ENCODE measurements around the gene PTPRZ1. TPM values are rescaled to one million over a fixed set of nuclear protein-coding genes. Genes with fewer than 3 reads are reported as not detected.

PTPRZ1 gene
- total RNA-seq, 6 experiments from 2014 or later: 0.07 to 0.13 TPM; not detected in 4

DNA sequence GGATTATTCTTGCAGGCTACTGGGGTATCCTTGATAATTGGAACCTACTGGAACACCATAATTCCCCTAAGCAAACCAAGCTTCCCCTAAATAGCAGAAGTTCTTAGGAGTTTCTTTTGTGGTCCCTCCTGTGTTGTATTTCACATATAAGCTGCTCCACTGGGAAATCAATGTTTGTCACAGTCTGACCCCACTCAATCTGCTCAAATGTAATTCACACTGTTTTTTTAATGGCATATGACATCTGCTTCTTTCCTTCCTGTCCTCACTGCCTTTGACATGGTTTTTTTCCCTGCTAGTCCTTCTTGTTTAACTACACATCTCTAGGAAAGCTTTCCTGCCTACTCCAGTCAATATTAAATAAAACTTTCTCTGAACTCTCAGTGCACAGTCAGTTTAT, 1.8 kb upstream of the PTPRZ1 start:
- Mint-ChIP-seq H3K9me3 (no peaks in the 10 kb centered on the region), H3K27me3 (ENCODE audit: insufficient read depth) (peaks cover 14% of the 10 kb centered on the region), H3K4me1 (ENCODE audit: low read depth) (peaks cover 15% of the 10 kb centered on the region), H3K4me3 (no peak overlapping the region), H3K27ac (no peak overlapping the region), H3K36me3 (ENCODE audit: low read depth) (no peaks in the 10 kb centered on the region)
- no peak for DNase-seq
- TF ChIP-seq CTCF (IDR thresholded peaks at IDR 0.05): no peak

- H3K36me3 Mint-ChIP-seq (ENCODE audit: low read depth): no peaks in the 10 kb centered on the region
- TF ChIP-seq CTCF (IDR thresholded peaks at IDR 0.05): no peak
- peaks cover 15% of the 10 kb centered on the region for H3K4me1 Mint-ChIP-seq (ENCODE audit: low read depth)
- H3K4me3 Mint-ChIP-seq: peak overlapping the region; percentile 91
- no peak for DNase-seq
- peaks cover 19% of the 10 kb centered on the region for H3K27me3 Mint-ChIP-seq (ENCODE audit: insufficient read depth)
- no peak overlapping the region for H3K27ac Mint-ChIP-seq
- H3K9me3 Mint-ChIP-seq: no peaks in the 10 kb centered on the region
These were observed 581 bp downstream of the PTPRZ1 start for GRCh38 chr7:121873289-121874194.

DNA sequence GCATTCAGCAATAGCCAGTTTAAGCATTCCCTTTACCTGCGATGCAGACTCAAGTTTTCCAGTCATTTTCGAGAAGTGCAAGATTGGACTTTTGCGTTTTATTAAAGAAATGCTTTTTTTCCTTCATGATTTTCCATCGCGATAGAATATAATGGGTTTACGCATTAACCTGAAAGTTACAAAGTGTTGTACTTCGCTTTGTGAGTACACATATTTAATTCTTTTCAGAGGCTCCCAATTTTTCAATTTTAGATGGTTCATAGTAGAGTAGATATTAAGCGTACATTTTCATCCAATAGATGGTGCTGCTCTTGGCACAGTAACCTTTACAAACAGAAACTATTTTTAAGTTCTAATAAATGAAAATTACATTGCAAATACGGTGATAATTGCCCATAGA, 1.3 kb downstream of the PTPRZ1 start:
- Mint-ChIP-seq H3K9me3 (no peaks in the 10 kb centered on the region), H3K36me3 (ENCODE audit: low read depth) (no peaks in the 10 kb centered on the region), H3K27ac (no peak overlapping the region), H3K27me3 (ENCODE audit: insufficient read depth) (peaks cover 22% of the 10 kb centered on the region), H3K4me1 (ENCODE audit: low read depth) (peaks cover 15% of the 10 kb centered on the region), H3K4me3 (peak overlapping the region; percentile 91; the same call in 1 of the 2 replicates)
- no peak for DNase-seq
- TF ChIP-seq CTCF (IDR thresholded peaks at IDR 0.05): no peak

GRCh38 chr7:121875203-121875602, 2.2 kb downstream of the PTPRZ1 start:
- H3K36me3 Mint-ChIP-seq (ENCODE audit: low read depth): no peaks in the 10 kb centered on the region
- H3K9me3 Mint-ChIP-seq: no peaks in the 10 kb centered on the region
- no peak for TF ChIP-seq CTCF (IDR thresholded peaks at IDR 0.05)
- H3K4me1 Mint-ChIP-seq (ENCODE audit: low read depth): peaks cover 15% of the 10 kb centered on the region
- H3K27me3 Mint-ChIP-seq (ENCODE audit: insufficient read depth): peaks cover 22% of the 10 kb centered on the region
- H3K4me3 Mint-ChIP-seq: no peak overlapping the region
- DNase-seq: no peak
- H3K27ac Mint-ChIP-seq: no peak overlapping the region

- Mint-ChIP-seq H3K9me3 (no peaks in the 10 kb centered on the region), H3K36me3 (ENCODE audit: low read depth) (no peaks in the 10 kb centered on the region), H3K4me1 (ENCODE audit: low read depth) (peaks cover 15% of the 10 kb centered on the region), H3K27me3 (ENCODE audit: insufficient read depth) (peaks cover 20% of the 10 kb centered on the region), H3K4me3 (no peak overlapping the region), H3K27ac (no peak overlapping the region)
- no peak for DNase-seq
- TF ChIP-seq CTCF (IDR thresholded peaks at IDR 0.05): no peak
These were observed 3.9 kb downstream of the PTPRZ1 start for GRCh38 chr7:121876656-121877500.

Measured in HFFc6 (cell line).